Panc1 (cell line): ENCODE measurements around the gene CFAP97. TPM values are rescaled to one million over a fixed set of nuclear protein-coding genes. Genes with fewer than 3 reads are reported as not detected.

Source experiments
- ATAC-seq: fragments of 200-7000 bp; cut with Tn5 transposase; 2 replicates; pipeline ENCODE4 v1.9.1; 2020; ENCODE audit warnings: mild to moderate bottlenecking, moderate library complexity
- BruUV-seq: library from RNA; stranded (reverse); fragments of 400-500 nt; replicated peaks from 2 replicates; lab custom pipeline; 2021; lab: Mats Ljungman, UMichigan
- CTCF ChIA-PET: fragments of 300-600 bp; sonication (Branson Sonifier 250); formaldehyde crosslinking; loops from one replicate; lab custom pipeline; 2022; ENCODE audit warnings: antibody characterized with exemption; lab: Charles Lee
- POLR2A ChIA-PET: fragments of 300-600 bp; sonication (Branson Sonifier 250); formaldehyde crosslinking; loops from one replicate; lab custom pipeline; 2022; ENCODE audit warnings: antibody characterized with exemption; lab: Charles Lee
- DNase-seq: peaks from one replicate; pipeline ENCODE4 v3.0.0-alpha.2; 2010; ENCODE audit warnings: low read depth, low spot score
- H3K27ac ChIP-seq: 2 replicates; pipeline ENCODE4 v1.5.1; 2011; ENCODE audit warnings: mild to moderate bottlenecking, low read length, inconsistent platforms
- H3K27me3 ChIP-seq: fragments of 200-500 bp; sonication (Bioruptor generic); 2 replicates; pipeline ENCODE4 v1.6.0; 2014; ENCODE audit warnings: low read length, inconsistent platforms; ENCODE audit not compliant: control insufficient read depth, insufficient read depth
- H3K36me3 ChIP-seq: fragments of 200-500 bp; sonication (Bioruptor generic); 2 replicates; pipeline ENCODE4 v1.5.1; 2014; ENCODE audit warnings: inconsistent platforms, mild to moderate bottlenecking, low read length, moderate library complexity; ENCODE audit not compliant: control insufficient read depth, insufficient read depth
- H3K4me1 ChIP-seq: 2 replicates; pipeline ENCODE4 v1.5.1; 2011; ENCODE audit warnings: inconsistent platforms, mild to moderate bottlenecking, low read length, moderate library complexity; ENCODE audit not compliant: control insufficient read depth, insufficient read depth
- H3K4me3 ChIP-seq, 2 experiments: 2 replicates each; pipeline ENCODE4 v1.5.1; 2011 to 2012; ENCODE audit warnings: low read depth in 2 of 2, low read length in 2 of 2, mild to moderate bottlenecking in 2 of 2, inconsistent platforms in 1 of 2, moderate library complexity in 1 of 2
- H3K9me3 ChIP-seq: fragments of 200-500 bp; sonication (Bioruptor generic); 2 replicates; pipeline ENCODE4 v1.5.1; 2014; ENCODE audit warnings: low read depth, mild to moderate bottlenecking, inconsistent platforms, low read length, moderate library complexity; ENCODE audit not compliant: control insufficient read depth, insufficient read depth
- POLR2AphosphoS5 ChIP-seq: IDR thresholded peaks from 2 replicates; pipeline ENCODE4 v1.6.1; 2012; ENCODE audit warnings: mild to moderate bottlenecking, low read depth, low read length, moderate library complexity
- SIN3A ChIP-seq: IDR thresholded peaks from 2 replicates; pipeline ENCODE4 v1.6.1; 2012; ENCODE audit warnings: low read depth, mild to moderate bottlenecking, low read length, moderate library complexity, borderline replicate concordance; ENCODE audit not compliant: insufficient read depth
- TCF7L2 ChIP-seq: IDR thresholded peaks from 2 replicates; pipeline ENCODE4 v1.6.1; 2011; ENCODE audit warnings: mild to moderate bottlenecking, low read depth, low read length, inconsistent platforms
- in situ Hi-C: cut with HindIII; loops from 2 replicates; pipeline ENCODE4 v1.10.0; 2016; ENCODE audit warnings: low sequenced_read_pairs, low pct_unique_long_range_greater_than_20kb
- intact Hi-C: fragments of 100-400 bp; cut with micrococcal nuclease; formaldehyde crosslinking; loops from one replicate; pipeline ENCODE4 v1.10.0; 2022; ENCODE audit not compliant: unreplicated experiment
- total RNA-seq: library from RNA; stranded (reverse); gene quantifications from one replicate; pipeline ENCODE4 v1.2.1, GENCODE V29; 2021; ENCODE audit not compliant: unreplicated experiment
- TF ChIP-seq, protein P1 (sequence below), 2 experiments: IDR thresholded peaks; 2 replicates each; pipeline ENCODE4 v1.6.1; 2011 to 2012; ENCODE audit warnings: low read depth in 2 of 2, control low read depth in 1 of 2, low read length in 1 of 2, mild to moderate bottlenecking in 1 of 2, moderate library complexity in 1 of 2; ENCODE audit not compliant: insufficient read depth in 1 of 2
- TF ChIP-seq, protein P2 (sequence below): fragments of 450-650 bp; IDR thresholded peaks from 2 replicates; pipeline ENCODE4 v1.5.1; 2017; ENCODE audit warnings: mild to moderate bottlenecking

Gene CFAP97
- total RNA-seq, 1 experiment from 2014 or later, result 39.0 TPM

DNA sequence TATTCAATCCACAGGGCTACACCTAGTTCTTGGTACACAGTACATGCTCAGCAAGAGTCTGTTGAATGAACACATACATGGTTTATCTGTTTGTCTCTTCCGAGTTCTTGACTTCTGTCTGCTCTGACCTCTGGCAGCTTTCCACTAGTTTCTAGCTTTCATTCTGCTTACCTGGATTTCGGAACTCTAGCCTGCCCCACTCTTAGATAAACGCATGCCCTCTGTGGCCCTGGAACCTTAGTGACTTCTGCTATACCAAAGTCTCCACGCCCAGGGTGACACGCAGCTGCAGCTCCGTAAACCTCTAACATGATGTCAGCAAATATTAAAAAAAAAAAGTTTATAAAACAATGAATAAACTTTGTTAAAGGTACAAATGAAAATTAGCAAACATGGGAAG is 62.0 kb downstream of the CFAP97 start:
- DNase-seq, result no peak
- CTCF ChIA-PET, result no interaction called here

DNA sequence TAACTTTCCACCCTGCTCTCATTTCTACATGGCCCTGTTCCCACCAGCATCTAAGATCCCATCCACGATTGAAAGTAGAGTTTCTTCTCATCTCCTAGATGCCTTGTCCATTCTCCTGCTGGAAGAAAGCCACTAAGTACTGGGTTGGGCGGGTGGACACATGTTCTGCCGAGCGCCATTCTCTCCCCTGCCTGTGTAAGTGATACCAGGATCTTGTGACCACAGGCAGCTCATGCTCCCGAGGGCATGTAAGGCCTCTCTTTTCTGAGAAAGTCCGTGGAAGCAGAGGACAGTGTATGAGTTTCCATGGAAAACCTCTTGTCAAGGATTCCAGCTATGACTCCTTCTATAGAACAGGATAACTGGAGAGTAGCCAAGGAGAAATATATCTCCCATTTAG is 64.1 kb downstream of the CFAP97 start:
- H3K9me3 ChIP-seq, result no peaks in the 10 kb centered on the region
- ATAC-seq (no peak), DNase-seq (no peak)
- in situ Hi-C loops, result no loop called here
- H3K36me3 ChIP-seq, result no peaks in the 10 kb centered on the region
- H3K4me1 ChIP-seq, result no peaks in the 10 kb centered on the region; the same call in 1 of the 2 replicates
- no TSS peak for BruUV-seq
- TF ChIP-seq POLR2AphosphoS5, result no peak
- TF ChIP-seq, protein P1, sequence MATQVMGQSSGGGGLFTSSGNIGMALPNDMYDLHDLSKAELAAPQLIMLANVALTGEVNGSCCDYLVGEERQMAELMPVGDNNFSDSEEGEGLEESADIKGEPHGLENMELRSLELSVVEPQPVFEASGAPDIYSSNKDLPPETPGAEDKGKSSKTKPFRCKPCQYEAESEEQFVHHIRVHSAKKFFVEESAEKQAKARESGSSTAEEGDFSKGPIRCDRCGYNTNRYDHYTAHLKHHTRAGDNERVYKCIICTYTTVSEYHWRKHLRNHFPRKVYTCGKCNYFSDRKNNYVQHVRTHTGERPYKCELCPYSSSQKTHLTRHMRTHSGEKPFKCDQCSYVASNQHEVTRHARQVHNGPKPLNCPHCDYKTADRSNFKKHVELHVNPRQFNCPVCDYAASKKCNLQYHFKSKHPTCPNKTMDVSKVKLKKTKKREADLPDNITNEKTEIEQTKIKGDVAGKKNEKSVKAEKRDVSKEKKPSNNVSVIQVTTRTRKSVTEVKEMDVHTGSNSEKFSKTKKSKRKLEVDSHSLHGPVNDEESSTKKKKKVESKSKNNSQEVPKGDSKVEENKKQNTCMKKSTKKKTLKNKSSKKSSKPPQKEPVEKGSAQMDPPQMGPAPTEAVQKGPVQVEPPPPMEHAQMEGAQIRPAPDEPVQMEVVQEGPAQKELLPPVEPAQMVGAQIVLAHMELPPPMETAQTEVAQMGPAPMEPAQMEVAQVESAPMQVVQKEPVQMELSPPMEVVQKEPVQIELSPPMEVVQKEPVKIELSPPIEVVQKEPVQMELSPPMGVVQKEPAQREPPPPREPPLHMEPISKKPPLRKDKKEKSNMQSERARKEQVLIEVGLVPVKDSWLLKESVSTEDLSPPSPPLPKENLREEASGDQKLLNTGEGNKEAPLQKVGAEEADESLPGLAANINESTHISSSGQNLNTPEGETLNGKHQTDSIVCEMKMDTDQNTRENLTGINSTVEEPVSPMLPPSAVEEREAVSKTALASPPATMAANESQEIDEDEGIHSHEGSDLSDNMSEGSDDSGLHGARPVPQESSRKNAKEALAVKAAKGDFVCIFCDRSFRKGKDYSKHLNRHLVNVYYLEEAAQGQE (IDR thresholded peaks at IDR 0.05; ENCODE audit: insufficient read depth in 1 of 2, low read depth in 2 of 2, low read length in 1 of 2), result no peak
- no peak for TF ChIP-seq TCF7L2
- CTCF ChIA-PET, result no interaction called here
- intact Hi-C loops, result no loop called here
- H3K4me3 ChIP-seq, result no peak overlapping the region
- no peaks in the 10 kb centered on the region for H3K27me3 ChIP-seq
- POLR2A ChIA-PET, result no interaction called here
- no peak overlapping the region for H3K27ac ChIP-seq

More for the DNA sequence above, 62.0 kb downstream of the CFAP97 start:
- TF ChIP-seq, protein P2, sequence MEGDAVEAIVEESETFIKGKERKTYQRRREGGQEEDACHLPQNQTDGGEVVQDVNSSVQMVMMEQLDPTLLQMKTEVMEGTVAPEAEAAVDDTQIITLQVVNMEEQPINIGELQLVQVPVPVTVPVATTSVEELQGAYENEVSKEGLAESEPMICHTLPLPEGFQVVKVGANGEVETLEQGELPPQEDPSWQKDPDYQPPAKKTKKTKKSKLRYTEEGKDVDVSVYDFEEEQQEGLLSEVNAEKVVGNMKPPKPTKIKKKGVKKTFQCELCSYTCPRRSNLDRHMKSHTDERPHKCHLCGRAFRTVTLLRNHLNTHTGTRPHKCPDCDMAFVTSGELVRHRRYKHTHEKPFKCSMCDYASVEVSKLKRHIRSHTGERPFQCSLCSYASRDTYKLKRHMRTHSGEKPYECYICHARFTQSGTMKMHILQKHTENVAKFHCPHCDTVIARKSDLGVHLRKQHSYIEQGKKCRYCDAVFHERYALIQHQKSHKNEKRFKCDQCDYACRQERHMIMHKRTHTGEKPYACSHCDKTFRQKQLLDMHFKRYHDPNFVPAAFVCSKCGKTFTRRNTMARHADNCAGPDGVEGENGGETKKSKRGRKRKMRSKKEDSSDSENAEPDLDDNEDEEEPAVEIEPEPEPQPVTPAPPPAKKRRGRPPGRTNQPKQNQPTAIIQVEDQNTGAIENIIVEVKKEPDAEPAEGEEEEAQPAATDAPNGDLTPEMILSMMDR, result no peak
- TF ChIP-seq POLR2AphosphoS5, result no peak
- TF ChIP-seq, protein P1 (IDR thresholded peaks at IDR 0.05; ENCODE audit: insufficient read depth in 1 of 2, low read depth in 2 of 2, low read length in 1 of 2), result no peak
- TF ChIP-seq TCF7L2, result no peak
- no peak for TF ChIP-seq SIN3A
- Histone ChIP-seq H3K4me3 (no peak overlapping the region), H3K36me3 (no peaks in the 10 kb centered on the region), H3K9me3 (no peaks in the 10 kb centered on the region), H3K27ac (no peak overlapping the region), H3K27me3 (no peaks in the 10 kb centered on the region), H3K4me1 (no peaks in the 10 kb centered on the region; the same call in 1 of the 2 replicates)
- BruUV-seq, result no TSS peak
- POLR2A ChIA-PET, result no interaction called here
- no peak for ATAC-seq
- in situ Hi-C loops (no loop called here), intact Hi-C loops (no loop called here)
